ENCODE measurements around the gene ITGA8.

DNA sequence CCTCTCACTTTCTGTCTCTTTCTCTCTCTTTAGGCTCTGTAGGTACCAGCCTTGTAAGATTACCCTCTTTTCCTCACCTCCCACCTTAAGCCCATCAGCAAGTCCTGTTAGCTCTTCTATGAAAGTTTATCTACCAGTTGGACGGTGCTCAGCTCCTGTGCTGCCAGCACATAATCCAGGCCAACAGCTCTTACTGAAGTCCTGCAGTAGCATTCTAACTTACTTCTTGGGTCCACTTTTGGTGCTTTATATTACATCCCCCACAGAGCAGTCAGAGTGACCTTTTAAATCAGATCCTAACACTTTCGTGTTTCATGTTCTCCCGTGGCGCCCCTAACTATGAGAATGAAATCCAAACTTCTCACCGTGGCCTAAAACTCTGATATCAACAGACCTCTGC, 38.9 kb upstream of the ITGA8 start:
- TF ChIP-seq, protein P1, sequence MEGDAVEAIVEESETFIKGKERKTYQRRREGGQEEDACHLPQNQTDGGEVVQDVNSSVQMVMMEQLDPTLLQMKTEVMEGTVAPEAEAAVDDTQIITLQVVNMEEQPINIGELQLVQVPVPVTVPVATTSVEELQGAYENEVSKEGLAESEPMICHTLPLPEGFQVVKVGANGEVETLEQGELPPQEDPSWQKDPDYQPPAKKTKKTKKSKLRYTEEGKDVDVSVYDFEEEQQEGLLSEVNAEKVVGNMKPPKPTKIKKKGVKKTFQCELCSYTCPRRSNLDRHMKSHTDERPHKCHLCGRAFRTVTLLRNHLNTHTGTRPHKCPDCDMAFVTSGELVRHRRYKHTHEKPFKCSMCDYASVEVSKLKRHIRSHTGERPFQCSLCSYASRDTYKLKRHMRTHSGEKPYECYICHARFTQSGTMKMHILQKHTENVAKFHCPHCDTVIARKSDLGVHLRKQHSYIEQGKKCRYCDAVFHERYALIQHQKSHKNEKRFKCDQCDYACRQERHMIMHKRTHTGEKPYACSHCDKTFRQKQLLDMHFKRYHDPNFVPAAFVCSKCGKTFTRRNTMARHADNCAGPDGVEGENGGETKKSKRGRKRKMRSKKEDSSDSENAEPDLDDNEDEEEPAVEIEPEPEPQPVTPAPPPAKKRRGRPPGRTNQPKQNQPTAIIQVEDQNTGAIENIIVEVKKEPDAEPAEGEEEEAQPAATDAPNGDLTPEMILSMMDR (optimal IDR thresholded peaks at IDR 0.05 in 1 of 3, IDR thresholded peaks at IDR 0.05 in 1 of 3, conservative IDR thresholded peaks at IDR 0.05 in 1 of 3; ENCODE audit: extremely low read depth in 1 of 3, insufficient read depth in 2 of 3, low read length in 3 of 3) = no peak
- no peak for TF ChIP-seq EZH2 (IDR thresholded peaks at IDR 0.05; ENCODE audit: low read length)
